K562 (cell line): ENCODE measurements around the gene ZC3H10. TPM values are rescaled to one million over a fixed set of nuclear protein-coding genes. Genes with fewer than 3 reads are reported as not detected.

Source experiments
- CBFA2T2 ChIP-seq: fragments of 450-650 bp; conservative IDR thresholded peaks from 2 replicates; pipeline ENCODE4 v1.6.1; 2017; ENCODE audit warnings: mild to moderate bottlenecking
- HDAC8 ChIP-seq: fragments of 450-650 bp; IDR thresholded peaks from 2 replicates; pipeline ENCODE4 v1.6.1; 2016; ENCODE audit warnings: mild to moderate bottlenecking, missing genetic modification characterization, moderate library complexity, missing compliant biosample characterization
- HSF4 ChIP-seq: fragments of 250-450 bp; sonication (Bioruptor Pico); IDR thresholded peaks from 2 replicates; pipeline ENCODE4 v2.1.2; 2022; ENCODE audit warnings: mild to moderate bottlenecking, moderate library complexity, borderline replicate concordance
- MYNN ChIP-seq, 2 experiments: sonication (generic); formaldehyde crosslinking in 1 of 2; IDR thresholded peaks; 2 replicates each; pipeline versions ENCODE4 v1.5.0 to v1.6.1; 2016 to 2020; ENCODE audit warnings: antibody characterized with exemption in 1 of 2, missing genetic modification reagents in 1 of 2
- NCOA6 ChIP-seq: fragments of 450-650 bp; IDR thresholded peaks from 2 replicates; pipeline ENCODE4 v1.6.1; 2017; ENCODE audit warnings: mild to moderate bottlenecking
- TAF7 ChIP-seq: fragments of 450-650 bp; IDR thresholded peaks from 2 replicates; pipeline ENCODE4 v1.6.1; 2016; ENCODE audit warnings: missing genetic modification characterization, missing compliant biosample characterization
- TBL1XR1 ChIP-seq, 2 experiments: IDR thresholded peaks; 2 replicates each; pipeline ENCODE4 v1.6.1; 2012; ENCODE audit warnings: improper control_type of control experiment in 2 of 2, low read length in 2 of 2, mild to moderate bottlenecking in 1 of 2
- THRAP3 ChIP-seq: fragments of 450-650 bp; IDR thresholded peaks from 2 replicates; pipeline ENCODE4 v1.6.1; 2016; ENCODE audit warnings: mild to moderate bottlenecking, inconsistent platforms, borderline replicate concordance
- polyA plus RNA-seq, 8 experiments: library from polyadenylated mRNA; depleted of rRNA in 4 of 8; stranded (reverse) in 5 of 8; unstranded in 3 of 8; fragments of >200 nt; fragmentation: Nextera tagmentation in 2 of 8; fragmentation: Illumina TruSeq in 1 of 8; extraction: Ambion mirVana in 2 of 8; extraction: Trizol in 1 of 8; gene quantifications; 2 replicates each; pipeline versions ENCODE4 v1.2.1 to v1.2.3, GENCODE V29; 2011 to 2014; ENCODE audit warnings: inconsistent platforms in 1 of 8, missing spikeins in 1 of 8
- total RNA-seq, 7 experiments: library from RNA; depleted of rRNA in 6 of 7; stranded (reverse); fragments of >200 nt in 6 of 7; fragmentation: Illumina TruSeq in 2 of 7; extraction: Trizol in 2 of 7; gene quantifications; 2 replicates each; pipeline versions ENCODE4 v1.2.1 to v1.2.3, GENCODE V29; 2011 to 2021; ENCODE audit warnings: low replicate concordance in 1 of 7
- TF ChIP-seq, protein P1 (sequence below), 2 experiments: fragments of 450-650 bp in 1 of 2; sonication (generic) in 1 of 2; formaldehyde crosslinking in 1 of 2; IDR thresholded peaks; 2 replicates each; pipeline versions ENCODE4 v1.7.1 to v1.9.0; 2016 to 2022; ENCODE audit warnings: inconsistent platforms in 1 of 2, mild to moderate bottlenecking in 1 of 2, missing genetic modification reagents in 1 of 2
- TF ChIP-seq, protein P2 (sequence below): fragments of 450-650 bp; IDR thresholded peaks from 2 replicates; pipeline ENCODE4 v1.6.1; 2018; ENCODE audit not compliant: partially characterized antibody
- TF ChIP-seq, protein P3 (sequence below), 2 experiments: fragments of 450-650 bp in 1 of 2; sonication (generic) in 1 of 2; formaldehyde crosslinking; conservative IDR thresholded peaks; 2 replicates each; pipeline versions ENCODE4 v1.4.0 to v1.8.1; 2020 to 2022; ENCODE audit warnings: mild to moderate bottlenecking in 1 of 2, missing genetic modification reagents in 1 of 2
- TF ChIP-seq, protein P4 (sequence below): fragments of 450-650 bp; IDR thresholded peaks from 2 replicates; pipeline ENCODE4 v1.7.0; 2016; ENCODE audit warnings: borderline replicate concordance

ZC3H10 gene
- total and polyA plus RNA-seq, 9 of the 15 experiments (the other 6 are each of a cell fraction or from before 2014, with no cell fraction given): 0.31 to 4.1 (median 1.6) TPM

DNA sequence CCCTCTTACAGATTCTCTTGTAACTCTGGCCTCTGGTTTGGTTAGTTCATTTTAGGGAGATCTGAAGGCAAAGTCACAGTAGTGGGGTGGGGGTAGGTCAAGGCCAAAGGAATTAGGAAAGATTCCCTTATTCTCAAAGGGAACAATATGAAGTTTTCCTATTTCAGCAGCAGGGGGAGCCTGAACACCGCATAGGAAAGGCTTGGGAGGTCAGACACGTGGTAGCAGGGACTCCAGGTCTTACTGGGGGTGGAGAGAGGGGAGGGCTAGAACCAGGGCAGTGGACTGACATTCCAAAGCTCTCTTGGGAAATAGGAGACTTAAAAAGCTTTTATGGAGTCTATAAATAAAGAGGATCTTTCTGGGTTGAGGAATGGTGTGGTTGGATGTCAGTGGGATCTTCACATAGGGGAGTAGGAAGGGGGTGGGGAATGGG is 1.3 kb downstream of the ZC3H10 start (continued):
- TF ChIP-seq, protein P1, sequence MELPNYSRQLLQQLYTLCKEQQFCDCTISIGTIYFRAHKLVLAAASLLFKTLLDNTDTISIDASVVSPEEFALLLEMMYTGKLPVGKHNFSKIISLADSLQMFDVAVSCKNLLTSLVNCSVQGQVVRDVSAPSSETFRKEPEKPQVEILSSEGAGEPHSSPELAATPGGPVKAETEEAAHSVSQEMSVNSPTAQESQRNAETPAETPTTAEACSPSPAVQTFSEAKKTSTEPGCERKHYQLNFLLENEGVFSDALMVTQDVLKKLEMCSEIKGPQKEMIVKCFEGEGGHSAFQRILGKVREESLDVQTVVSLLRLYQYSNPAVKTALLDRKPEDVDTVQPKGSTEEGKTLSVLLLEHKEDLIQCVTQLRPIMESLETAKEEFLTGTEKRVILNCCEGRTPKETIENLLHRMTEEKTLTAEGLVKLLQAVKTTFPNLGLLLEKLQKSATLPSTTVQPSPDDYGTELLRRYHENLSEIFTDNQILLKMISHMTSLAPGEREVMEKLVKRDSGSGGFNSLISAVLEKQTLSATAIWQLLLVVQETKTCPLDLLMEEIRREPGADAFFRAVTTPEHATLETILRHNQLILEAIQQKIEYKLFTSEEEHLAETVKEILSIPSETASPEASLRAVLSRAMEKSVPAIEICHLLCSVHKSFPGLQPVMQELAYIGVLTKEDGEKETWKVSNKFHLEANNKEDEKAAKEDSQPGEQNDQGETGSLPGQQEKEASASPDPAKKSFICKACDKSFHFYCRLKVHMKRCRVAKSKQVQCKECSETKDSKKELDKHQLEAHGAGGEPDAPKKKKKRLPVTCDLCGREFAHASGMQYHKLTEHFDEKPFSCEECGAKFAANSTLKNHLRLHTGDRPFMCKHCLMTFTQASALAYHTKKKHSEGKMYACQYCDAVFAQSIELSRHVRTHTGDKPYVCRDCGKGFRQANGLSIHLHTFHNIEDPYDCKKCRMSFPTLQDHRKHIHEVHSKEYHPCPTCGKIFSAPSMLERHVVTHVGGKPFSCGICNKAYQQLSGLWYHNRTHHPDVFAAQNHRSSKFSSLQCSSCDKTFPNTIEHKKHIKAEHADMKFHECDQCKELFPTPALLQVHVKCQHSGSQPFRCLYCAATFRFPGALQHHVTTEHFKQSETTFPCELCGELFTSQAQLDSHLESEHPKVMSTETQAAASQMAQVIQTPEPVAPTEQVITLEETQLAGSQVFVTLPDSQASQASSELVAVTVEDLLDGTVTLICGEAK (IDR thresholded peaks at IDR 0.05): no peak
- TF ChIP-seq, protein P1 (CRISPR knock-in tag; IDR thresholded peaks at IDR 0.05): no peak
- TF ChIP-seq CBFA2T2 (0 out of 2 replicates have a peak, but pooled peaks have one; percentile 18), HSF4 (CRISPR knock-in tag) (no peak), HDAC8 (no peak), MYNN (IDR thresholded peaks at IDR 0.05) (no peak), MYNN (CRISPR knock-in tag; IDR thresholded peaks at IDR 0.05) (no peak), TBL1XR1 (IDR thresholded peaks at IDR 0.05; ENCODE audit: low read length in 2 of 2) (peak in 1 of 2 experiments; percentile 37; a peak in 1 of 4 replicates), TAF7 (tag) (no peak), THRAP3 (no peak), NCOA6 (no peak)
- TF ChIP-seq, protein P2, sequence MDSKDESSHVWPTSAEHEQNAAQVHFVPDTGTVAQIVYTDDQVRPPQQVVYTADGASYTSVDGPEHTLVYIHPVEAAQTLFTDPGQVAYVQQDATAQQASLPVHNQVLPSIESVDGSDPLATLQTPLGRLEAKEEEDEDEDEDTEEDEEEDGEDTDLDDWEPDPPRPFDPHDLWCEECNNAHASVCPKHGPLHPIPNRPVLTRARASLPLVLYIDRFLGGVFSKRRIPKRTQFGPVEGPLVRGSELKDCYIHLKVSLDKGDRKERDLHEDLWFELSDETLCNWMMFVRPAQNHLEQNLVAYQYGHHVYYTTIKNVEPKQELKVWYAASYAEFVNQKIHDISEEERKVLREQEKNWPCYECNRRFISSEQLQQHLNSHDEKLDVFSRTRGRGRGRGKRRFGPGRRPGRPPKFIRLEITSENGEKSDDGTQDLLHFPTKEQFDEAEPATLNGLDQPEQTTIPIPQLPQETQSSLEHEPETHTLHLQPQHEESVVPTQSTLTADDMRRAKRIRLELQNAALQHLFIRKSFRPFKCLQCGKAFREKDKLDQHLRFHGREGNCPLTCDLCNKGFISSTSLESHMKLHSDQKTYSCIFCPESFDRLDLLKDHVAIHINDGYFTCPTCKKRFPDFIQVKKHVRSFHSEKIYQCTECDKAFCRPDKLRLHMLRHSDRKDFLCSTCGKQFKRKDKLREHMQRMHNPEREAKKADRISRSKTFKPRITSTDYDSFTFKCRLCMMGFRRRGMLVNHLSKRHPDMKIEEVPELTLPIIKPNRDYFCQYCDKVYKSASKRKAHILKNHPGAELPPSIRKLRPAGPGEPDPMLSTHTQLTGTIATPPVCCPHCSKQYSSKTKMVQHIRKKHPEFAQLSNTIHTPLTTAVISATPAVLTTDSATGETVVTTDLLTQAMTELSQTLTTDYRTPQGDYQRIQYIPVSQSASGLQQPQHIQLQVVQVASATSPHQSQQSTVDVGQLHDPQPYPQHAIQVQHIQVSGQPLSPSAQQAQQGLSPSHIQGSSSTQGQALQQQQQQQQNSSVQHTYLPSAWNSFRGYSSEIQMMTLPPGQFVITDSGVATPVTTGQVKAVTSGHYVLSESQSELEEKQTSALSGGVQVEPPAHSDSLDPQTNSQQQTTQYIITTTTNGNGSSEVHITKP: peak; percentile 47
- TF ChIP-seq, protein P3, sequence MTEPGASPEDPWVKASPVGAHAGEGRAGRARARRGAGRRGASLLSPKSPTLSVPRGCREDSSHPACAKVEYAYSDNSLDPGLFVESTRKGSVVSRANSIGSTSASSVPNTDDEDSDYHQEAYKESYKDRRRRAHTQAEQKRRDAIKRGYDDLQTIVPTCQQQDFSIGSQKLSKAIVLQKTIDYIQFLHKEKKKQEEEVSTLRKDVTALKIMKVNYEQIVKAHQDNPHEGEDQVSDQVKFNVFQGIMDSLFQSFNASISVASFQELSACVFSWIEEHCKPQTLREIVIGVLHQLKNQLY (CRISPR knock-in tag; conservative IDR thresholded peaks at IDR 0.05): no peak
- TF ChIP-seq, protein P4, sequence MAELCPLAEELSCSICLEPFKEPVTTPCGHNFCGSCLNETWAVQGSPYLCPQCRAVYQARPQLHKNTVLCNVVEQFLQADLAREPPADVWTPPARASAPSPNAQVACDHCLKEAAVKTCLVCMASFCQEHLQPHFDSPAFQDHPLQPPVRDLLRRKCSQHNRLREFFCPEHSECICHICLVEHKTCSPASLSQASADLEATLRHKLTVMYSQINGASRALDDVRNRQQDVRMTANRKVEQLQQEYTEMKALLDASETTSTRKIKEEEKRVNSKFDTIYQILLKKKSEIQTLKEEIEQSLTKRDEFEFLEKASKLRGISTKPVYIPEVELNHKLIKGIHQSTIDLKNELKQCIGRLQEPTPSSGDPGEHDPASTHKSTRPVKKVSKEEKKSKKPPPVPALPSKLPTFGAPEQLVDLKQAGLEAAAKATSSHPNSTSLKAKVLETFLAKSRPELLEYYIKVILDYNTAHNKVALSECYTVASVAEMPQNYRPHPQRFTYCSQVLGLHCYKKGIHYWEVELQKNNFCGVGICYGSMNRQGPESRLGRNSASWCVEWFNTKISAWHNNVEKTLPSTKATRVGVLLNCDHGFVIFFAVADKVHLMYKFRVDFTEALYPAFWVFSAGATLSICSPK: no peak
